ENCODE measurements around the gene GPR161.

- TF ChIP-seq CTCF (IDR thresholded peaks at IDR 0.05) (peak; percentile 93), POLR2AphosphoS5 (IDR thresholded peaks at IDR 0.05; ENCODE audit: low read depth, low read length) (no peak), REST (IDR thresholded peaks at IDR 0.05; ENCODE audit: insufficient read depth in 1 of 2, low read depth in 2 of 2, low read length in 1 of 2) (no peak), SIN3A (IDR thresholded peaks at IDR 0.05; ENCODE audit: borderline replicate concordance, insufficient read depth, low read depth, low read length) (no peak)
Observed at GRCh38 chr1:168145184-168146159, 8.7 kb upstream of the GPR161 start.
